Fibroblast of pulmonary artery (primary cell): ENCODE measurements around the gene TBC1D2B.
A peak's percentile ranks its signal among the peaks of the same experiment; 100 is the strongest.
"Not testable (repeated sequence)": the region's sequence is repeated elsewhere in the genome, so short reads cannot be mapped to it uniquely, and the experiment has no call there.

Source experiments
- DNase-seq: peaks from one replicate; pipeline ENCODE4 v3.0.0-alpha.2; 2010; ENCODE audit warnings: low read depth
- H3K4me3 ChIP-seq: replicated peaks from 2 replicates; pipeline ENCODE4 v1.5.1; 2011; ENCODE audit warnings: low read depth, mild to moderate bottlenecking, control low read depth, low read length, moderate library complexity
- TF ChIP-seq, protein P1 (sequence below): IDR thresholded peaks from 2 replicates; pipeline ENCODE4 v1.5.1; 2011; ENCODE audit warnings: mild to moderate bottlenecking, control low read depth, low read length, inconsistent platforms; ENCODE audit errors: missing control alignments

TBC1D2B gene

DNA sequence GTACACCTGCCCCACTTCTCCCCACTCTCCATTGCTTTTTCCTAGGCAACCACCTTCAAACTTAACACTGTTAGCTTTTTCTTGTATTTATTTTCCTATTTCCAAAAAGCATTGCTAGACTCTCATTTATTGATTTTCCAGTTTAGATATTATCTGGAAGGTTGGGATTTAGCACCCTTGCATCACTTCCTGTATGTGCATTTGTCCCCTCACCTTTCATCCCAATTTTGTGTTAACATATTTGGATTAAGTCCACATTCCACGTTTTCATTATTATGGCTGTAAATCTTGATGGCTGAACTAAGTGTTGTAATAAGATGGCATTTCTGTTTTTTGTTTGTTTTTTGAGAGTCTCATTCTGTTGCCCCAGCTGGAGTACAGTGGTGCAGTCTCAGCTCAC lies 109.7 kb downstream of the TBC1D2B start:
- DNase-seq = no peak
- TF ChIP-seq, protein P1, sequence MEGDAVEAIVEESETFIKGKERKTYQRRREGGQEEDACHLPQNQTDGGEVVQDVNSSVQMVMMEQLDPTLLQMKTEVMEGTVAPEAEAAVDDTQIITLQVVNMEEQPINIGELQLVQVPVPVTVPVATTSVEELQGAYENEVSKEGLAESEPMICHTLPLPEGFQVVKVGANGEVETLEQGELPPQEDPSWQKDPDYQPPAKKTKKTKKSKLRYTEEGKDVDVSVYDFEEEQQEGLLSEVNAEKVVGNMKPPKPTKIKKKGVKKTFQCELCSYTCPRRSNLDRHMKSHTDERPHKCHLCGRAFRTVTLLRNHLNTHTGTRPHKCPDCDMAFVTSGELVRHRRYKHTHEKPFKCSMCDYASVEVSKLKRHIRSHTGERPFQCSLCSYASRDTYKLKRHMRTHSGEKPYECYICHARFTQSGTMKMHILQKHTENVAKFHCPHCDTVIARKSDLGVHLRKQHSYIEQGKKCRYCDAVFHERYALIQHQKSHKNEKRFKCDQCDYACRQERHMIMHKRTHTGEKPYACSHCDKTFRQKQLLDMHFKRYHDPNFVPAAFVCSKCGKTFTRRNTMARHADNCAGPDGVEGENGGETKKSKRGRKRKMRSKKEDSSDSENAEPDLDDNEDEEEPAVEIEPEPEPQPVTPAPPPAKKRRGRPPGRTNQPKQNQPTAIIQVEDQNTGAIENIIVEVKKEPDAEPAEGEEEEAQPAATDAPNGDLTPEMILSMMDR = no peak
- H3K4me3 ChIP-seq = no peak overlapping the region

DNA sequence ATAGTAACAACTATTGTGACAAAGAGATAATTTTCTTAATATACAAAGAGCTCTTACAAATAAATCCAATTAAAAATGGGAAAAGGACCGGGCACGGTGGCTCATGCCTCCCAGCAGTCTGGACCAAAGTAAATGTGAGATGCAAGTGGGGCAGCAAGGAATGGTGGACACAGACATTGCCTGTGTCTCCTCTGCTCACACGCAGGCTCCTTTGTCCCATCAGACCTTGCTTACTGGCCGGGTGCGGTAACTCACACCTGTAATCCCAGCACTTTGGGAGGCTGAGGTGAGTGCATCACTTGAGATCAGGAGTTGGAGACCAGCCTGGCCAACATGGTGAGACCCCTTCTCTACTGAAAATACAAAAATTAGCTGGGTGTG lies 110.3 kb downstream of the TBC1D2B start:
- DNase-seq = not testable (repeated sequence)

DNA sequence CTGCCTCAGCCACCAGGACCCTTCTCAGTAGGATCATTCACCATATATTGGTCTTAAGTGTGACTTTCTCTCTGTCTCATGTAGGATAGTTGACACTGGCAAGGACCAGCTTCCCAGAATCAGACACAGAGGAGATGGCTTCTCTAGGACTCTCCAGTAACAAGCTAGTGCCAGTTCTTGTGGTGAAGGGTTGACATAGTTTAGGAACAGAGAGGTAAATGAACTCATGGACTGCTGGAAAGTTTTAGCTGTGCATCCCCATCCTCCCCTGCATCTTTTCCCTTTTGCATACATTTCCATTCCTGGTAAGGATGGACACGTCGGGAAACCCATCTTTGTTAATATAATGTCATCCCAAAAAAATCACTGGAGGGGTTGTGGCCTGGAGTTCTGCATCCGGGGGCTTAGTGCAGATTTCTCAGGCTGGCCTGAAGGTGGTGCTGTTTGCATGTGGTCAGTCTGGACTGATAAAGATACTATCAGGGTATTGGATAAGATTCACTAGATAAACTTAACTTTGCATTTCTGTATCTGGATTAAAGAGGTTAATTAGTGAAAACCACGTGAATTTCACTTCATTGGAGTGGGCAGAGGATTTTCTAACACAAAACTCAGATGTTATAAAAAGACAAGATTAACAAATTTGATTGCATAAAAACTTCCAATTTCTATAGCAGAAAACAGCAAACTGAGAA lies 110.8 kb downstream of the TBC1D2B start:
- TF ChIP-seq, protein P1 = peak; percentile 94
- peak; percentile 58 for DNase-seq
- no peak overlapping the region for H3K4me3 ChIP-seq

More for the DNA sequence above, 110.3 kb downstream of the TBC1D2B start:
- not testable (repeated sequence) for H3K4me3 ChIP-seq

DNA sequence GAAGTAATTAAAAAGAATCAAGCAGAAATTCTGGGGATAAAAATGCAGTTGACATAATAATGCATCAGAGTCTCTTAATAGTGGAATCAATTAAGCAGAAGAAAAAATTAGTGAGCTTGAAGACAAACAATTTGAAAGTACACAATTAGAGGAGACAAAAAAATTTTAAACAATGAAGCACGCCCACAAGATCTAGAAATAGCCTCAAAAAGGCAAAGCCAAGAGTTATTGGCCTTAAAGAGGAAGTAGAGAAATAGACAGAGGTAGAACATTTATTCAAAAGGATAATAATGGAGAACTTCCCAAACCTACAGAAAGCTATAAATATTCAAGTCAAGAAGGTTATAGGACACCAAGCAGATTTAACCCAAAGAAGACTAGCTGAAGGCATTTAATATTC lies 113.3 kb downstream of the TBC1D2B start:
- no peak overlapping the region for H3K4me3 ChIP-seq
- TF ChIP-seq, protein P1 = no peak
- DNase-seq = no peak

DNA sequence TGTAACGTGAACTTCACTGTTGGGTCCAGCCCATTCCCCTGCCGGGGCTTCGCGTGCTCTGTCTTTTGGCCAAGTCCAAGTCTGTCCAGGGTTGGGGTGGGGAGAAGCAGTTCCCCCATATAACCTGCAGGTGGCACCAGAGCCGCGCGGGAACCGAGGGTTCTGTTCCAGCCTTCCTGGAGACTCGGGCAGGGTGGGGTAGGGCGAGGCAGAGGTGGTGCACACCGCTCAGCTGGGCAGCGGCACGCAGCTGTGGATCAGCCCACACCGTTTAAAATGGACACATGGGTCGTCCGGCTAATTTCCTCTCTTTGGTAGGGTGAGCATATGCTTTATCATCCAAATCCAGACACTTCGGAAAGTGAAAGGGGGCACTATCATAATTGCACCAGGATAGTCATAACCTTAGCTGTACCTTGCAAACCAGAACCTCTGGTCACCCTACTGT lies 118.1 kb downstream of the TBC1D2B start:
- peak; percentile 64 for DNase-seq
- H3K4me3 ChIP-seq = peak overlapping the region; percentile 26
- TF ChIP-seq, protein P1 = peak; percentile 87

DNA sequence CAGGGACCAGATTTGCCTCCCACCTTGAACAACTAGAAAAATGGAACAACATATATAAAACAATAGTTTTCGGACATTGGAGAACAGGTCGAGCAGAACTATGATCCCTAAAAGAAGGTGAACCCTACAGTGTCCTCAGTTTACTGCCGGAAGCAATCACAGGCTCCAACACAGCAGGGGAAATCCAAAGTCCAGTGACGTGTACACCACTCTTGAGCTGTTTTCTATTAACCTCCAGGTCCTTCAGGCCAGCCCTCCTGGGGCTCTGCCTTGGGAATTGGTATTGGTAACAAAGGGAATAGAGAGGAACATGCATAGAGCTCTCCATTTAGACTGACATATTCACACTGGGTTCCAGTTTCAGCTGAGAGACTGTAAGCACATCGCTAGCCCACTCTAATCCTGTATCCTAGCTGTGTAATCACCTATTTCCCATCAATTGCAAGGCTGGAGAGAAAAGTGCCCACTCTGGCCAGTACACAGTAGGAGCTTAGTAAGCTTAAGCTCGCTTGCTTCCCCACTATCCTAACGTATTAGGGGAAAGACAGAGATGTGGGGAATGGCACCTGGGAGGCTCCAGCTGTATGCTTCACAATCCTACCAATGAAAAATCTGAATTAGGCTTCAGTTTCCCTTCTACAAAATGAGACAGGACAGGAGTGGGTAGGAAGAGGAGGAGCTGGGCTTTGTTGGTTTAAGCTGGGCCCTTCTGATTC lies 118.6 kb downstream of the TBC1D2B start:
- DNase-seq, H3K4me3 ChIP-seq: not testable (repeated sequence)

DNA sequence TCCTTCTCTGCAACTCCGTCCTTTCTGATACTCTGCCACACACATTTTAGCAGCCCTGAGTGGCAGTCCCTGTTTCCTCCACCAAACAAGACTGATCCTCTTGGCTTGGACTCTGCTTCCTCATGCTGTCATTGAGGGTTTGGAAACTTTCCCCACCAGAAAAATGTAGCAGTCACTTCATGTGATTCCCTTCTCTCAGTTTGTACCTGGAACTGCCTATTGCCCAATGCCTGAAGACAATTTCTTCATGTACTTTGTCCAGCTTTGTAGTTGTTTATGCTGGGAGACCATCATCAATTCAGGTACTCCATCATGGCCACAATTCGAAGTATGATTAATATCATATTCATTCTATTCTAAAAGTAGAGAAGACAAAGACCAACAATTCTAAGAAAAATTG lies 119.5 kb downstream of the TBC1D2B start:
- not testable (repeated sequence) for DNase-seq, H3K4me3 ChIP-seq

DNA sequence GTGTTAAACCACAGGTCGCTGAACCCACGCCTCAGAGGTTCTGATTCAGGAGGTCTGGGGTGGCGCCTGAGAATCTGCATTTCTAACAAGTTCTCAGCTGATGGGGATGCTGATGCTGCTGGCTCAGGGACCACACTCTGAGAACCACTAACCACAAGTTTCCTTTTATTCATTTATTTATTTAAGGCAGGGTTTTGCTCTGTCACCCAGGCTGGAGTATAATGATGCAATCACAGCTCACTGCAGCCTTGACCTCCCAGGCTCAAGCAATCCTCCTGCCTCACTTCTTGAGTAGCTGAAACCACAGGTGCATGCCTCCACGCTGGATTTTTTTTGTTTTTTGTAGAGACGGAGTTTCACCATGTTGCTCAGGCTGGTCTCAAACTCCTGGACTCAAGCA lies 123.6 kb downstream of the TBC1D2B start:
- DNase-seq = peak; percentile 14

DNA sequence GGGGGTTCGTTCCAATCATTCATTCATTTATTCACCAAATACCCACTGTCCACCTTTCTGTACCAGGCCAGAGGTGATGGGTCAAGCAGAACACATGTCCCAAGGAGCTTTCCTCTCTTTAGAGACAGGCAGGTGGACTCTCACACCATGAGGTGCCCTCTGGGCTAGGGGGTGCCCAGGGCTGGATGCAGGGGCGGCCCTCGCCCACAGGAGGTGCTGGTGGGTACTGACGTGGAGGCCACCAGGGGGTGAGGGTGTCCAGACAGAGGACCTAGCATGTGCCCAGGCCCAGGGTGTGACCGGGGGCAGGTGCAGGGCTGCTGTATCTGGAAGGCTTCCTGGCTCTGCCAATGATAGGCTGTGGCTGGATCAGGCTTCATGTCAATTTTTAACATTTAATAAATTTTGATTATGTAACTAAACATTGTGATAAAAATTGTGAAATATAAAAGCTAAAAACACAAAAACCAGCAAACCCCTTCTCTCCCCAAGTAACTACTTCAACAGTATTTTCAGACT lies 124.5 kb downstream of the TBC1D2B start:
- not testable (repeated sequence) for H3K4me3 ChIP-seq, DNase-seq

More for the DNA sequence above, 123.6 kb downstream of the TBC1D2B start:
- H3K4me3 ChIP-seq = not testable (repeated sequence)

DNA sequence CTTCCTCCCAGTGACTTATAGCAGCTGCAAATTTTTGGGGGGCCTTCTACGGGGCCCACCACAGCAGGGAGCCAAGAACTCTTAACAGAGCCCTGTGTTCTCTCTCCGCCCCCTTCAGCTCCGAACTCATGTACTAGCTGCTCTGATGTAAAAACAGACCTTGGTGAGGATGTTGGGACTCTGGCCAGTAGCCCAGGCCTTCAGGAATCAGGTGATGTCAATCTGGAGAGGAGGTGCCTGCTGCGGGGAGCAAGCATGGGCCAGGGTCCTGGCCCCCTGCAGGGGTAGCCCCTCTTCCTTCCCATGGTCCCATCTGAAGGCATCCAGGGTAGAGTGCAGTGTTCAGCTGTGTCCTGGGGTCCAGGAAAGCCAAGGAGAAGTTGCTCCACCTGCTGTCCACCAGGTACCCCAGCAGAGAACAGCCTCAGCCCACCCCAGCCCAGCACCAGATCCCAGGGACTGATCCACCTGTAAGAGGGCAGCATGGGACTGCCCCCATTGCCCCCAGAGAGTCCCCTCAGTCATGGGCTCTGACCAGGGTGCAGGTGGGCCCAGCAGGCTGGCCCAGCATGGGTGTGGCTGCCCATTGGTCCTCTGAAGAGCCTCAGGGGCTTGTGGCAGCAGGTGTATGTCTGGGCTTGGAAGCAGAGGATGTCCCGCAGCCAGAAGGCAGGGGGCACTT lies 126.3 kb downstream of the TBC1D2B start:
- not testable (repeated sequence) for H3K4me3 ChIP-seq, DNase-seq

DNA sequence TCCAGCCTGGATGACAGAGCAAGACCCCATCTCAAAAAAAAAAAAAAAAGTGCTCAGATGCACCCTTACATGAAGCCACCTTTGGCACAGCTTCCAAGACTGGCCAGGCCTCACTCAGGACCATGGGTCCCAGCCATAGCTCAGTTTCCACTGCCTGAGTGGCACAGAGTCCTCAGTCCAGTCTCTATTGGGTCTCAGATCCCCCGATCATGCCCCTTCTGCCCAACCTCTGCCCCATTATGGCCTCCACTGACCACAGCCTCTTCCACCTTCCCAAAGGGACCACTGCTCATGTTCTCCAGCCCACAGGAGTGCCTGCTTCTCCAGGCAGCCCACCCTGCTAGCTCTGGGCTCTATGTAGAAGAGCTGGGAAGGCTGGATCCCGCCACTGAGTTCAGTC lies 127.0 kb downstream of the TBC1D2B start:
- DNase-seq, H3K4me3 ChIP-seq: not testable (repeated sequence)
